Effector CD4-positive, alpha-beta T cell (primary cell): ENCODE data around the gene CABLES2.

Experiments
- DNase-seq: peaks from one replicate; pipeline ENCODE4 v3.0.0-alpha.2; 2020

Gene CABLES2

DNA sequence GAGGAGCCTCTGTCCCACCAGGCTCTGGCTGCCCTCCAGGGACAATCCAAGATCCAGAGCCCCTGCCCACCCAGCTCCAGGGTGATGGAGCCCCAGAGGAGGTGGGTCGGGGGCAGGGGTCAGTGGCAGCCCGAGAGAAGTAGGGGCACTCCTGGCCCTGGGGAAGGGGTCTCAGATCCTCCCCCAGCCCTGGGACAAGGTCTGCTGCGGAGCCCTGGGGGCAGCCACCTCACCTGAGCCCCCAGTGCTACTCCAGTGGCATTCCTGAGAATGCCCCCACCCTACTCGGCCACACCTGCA is 37.3 kb downstream of the CABLES2 start:
- no peak for DNase-seq

GRCh38 chr20:62368976-62369814 is 37.9 kb downstream of the CABLES2 start:
- DNase-seq: no peak

GRCh38 chr20:62368392-62368975 is 38.6 kb downstream of the CABLES2 start:
- no peak for DNase-seq

- DNase-seq: no peak
These were observed 39.3 kb downstream of the CABLES2 start for GRCh38 chr20:62367633-62368391.

DNA sequence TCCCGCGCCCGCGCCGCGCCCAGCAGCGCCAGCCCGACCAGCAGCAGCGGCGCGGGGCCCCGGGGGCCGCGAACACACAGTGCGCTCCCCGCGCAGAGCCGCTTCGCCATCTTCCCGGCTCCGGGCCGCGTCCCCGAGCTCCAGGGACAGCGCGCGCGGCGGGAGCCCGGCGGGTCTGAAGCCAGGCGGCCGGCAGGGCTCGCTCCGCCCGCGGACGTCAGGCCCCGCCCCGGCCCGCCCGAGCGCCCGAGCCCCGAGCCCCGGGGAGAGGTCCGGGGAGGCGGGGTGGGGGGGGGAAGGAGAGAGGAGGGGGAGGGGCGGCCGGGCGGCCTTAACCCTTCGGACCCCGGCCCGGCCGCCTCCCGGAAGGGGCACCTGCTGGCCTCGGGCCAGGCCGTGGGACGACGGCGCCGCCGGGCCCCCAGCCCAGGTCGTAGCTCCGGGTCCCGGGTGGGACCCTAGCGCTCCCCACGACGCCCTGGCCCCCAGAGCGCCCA is 39.9 kb downstream of the CABLES2 start, which contains the start of gene LAMA5:
TSS of gene LAMA5 (minus strand) at position 177 of the 497 bp plus-strand sequence. CDS start at position 110, 67 bp downstream.
- no peak for DNase-seq

DNA sequence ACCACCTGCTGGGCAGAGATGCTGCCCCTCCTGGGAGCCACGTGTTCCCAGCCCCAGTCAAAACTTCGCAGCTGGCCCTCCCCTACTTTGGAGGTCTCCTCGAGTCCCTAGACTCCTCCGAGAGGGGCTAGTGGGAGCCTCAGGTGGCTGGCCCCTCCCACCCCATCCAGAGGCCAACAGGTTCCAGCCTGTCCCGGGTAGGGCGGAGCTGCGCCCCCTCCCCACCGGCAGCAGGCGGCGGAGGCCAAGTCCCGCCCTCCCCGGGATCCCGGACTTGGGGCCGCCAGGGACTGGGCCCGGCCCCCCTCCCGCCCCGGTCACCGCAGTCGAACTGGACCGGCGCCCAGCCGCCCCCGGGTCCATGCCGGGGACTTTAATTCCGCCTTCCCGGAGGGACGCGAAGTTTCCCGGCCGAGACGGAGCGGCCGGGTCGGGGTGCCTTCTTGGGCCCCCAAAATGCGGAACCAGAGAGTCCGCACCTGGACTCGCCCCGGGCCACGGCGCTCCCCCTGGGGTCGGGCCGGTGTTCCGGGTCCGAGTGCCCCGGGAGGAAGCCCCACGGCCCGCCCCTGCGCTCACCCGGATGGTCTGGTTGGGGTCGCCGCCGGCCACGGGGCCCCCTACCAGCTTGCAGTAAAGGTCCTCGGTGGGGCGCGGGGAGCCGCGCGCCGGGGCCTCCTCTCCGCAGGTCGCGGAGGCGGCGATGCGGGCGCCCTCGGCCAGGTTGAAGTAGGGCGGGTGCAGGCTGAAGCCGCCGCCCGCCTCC is 40.5 kb downstream of the CABLES2 start:
- DNase-seq: no peak

DNA sequence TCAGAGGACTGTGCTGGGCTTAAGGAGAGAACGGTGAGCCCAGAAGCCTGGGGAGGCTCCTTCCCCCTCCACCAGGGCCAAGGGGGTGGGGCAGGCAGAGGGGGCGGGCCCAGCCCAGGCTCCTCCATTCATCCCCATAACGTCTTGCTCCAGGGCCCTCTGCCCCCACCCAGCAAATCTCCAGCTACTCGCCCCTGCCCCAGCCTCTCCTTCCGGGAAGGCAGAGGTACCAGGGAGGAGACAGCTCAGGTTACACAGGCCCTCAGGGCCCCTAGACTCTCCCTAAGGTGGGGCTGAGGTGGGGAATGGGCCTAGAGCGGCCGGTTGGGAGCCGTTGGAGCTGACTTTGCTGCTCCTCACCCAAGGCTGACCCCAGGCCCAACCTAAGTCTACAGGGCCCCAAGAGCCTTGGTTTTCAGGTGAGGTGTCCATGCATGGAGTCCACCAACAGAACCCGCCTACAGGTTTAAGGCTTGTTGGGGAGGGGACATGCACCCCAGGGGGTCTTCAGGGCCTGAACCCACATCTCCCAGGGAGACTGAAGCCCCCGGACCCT is 41.2 kb downstream of the CABLES2 start:
- DNase-seq: no peak

DNA sequence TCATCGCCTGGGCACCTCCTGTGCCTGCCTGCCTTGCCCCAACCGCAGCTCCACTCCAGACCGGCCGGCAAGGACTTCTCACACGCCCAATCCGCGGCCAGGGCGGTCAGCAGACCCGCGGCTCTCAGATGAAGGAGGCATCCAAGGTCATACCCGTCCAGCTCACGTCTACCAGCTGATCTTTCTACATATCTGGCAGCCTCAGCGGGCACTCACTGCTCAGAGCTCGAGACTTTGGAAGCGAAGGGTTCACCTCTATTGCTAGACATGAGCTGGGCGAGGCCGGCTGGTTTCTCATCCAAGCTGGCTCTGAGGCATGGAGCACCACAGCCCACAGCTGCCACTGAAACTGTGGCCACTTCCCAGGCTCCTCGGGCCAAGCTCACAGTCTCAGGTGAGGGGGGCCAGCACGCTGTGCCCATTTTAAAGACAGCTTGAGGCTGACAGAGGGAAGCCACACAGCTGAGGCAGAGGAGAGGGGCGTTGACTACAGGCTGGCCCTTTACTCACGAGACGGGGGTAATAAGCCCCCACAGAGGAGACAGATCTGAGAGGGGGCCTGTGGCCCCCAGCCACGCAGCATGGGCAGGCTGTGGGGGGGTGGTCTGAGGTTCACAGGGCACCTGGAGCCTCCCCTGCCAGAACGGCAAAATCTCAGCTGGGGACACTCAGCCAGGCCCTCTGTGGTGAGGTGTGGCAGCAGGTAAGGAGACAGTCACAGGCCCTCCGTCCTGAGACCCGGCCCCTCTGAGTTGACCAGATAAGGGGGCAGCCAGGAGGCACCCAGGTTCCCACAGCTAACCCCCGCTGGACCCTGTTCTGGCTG is 42.0 kb downstream of the CABLES2 start:
- no peak for DNase-seq

DNA sequence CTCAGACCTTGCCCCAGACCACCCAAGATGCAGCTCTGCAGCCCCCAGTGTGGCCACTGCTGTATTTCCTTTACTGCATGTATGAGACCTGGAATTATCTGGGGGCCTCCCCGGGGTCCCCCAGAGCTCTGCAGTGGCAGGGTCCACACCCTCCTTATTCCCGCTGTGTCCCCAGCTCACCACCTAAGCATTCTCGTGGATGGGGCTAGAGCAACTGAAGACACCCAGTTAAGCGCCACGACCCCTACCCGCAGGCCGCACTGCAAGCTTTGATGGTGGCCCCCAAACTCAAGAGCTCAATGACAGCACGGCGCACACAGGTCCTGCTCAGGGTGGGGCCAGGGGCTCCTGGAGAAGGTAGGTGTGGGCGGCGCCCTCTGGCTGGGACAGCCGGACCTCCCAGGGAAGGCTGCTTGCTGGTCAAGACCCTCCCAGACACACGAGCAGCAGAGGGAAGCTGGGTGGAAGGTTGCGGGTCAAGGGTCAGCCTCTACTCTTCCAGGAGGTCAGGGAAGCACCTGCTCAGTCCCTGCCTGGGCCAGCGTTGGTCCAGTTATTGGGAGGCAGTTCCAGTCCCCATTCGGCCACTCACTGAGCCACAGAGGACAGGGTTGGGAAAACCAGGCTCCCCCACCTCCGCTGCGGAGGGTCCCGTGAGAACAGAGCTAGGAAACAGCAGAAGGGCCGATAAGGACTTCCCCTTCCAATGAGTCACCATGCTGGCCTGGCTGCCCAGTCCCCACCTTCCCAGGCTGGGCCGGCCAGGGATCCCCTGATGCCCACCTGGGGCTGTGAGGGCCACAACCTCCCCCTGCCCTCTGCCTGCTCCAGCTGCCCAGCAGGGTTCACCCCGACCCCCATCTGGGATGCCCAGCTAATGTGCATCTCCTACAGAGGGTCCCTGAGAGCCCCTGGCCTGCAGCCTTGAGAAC is 42.9 kb downstream of the CABLES2 start:
- DNase-seq: no peak

DNA sequence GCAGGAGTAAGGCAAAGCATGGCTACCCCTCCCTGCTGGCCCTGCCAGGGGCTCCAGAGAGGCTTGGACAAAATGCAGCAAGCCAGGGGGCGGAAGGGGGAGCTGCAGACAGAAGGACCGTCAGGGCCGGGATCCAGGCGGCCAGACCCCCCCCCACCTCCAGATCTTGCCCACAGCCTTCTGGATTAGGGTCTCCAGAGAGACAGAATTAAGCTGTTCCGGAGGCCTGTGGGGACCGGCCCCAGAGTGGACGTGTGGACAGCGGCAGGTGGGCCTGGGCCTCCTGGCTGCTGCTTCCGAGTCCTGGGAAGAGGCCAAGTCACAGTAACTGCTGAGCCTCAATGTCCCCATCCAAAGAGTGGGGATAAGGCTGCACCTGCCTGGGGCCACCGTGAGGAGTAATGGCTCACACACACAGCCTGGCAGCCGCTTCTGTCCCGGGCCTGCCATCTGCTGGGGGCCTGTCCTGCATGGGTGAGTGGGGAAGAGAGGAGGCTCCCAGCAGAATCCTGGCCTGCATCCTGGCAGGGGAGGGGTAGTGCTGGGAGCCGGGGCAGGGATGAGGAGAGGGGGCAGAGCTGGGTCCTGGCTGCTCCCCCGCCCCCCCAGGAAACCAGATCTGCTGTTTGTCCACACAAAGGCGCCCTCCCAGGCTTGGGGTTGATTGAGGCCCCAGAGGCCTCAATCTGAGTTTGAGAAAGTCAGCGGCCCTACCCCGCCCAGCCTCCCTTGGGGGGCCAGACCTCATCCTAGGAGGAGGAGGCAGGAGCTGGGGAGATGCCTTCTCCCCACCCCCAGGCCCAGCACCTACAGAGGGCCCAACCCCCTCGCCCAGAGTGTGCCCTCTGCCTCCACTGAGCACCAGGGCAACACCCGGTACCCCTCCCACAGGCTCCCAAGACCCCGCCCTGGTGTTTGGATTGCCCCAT is 43.8 kb downstream of the CABLES2 start:
- no peak for DNase-seq

DNA sequence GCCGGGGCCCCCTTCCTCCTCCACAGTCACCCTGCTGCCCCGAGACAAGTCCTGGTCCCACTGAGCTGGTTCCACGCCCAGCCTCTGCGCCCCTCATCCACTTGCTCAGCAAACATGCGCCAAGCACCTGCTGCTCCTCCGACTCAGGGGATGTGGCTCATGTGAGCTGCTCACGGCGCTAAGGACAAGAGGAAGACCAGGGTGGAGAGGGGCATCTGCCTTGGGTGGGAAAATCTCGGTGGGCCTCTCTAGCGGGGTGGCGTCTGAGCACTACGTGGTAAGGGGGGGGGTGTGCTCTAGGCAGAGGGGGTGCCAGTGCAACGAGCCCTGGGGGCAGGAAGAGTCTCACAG is 44.5 kb downstream of the CABLES2 start:
- DNase-seq: no peak

DNA sequence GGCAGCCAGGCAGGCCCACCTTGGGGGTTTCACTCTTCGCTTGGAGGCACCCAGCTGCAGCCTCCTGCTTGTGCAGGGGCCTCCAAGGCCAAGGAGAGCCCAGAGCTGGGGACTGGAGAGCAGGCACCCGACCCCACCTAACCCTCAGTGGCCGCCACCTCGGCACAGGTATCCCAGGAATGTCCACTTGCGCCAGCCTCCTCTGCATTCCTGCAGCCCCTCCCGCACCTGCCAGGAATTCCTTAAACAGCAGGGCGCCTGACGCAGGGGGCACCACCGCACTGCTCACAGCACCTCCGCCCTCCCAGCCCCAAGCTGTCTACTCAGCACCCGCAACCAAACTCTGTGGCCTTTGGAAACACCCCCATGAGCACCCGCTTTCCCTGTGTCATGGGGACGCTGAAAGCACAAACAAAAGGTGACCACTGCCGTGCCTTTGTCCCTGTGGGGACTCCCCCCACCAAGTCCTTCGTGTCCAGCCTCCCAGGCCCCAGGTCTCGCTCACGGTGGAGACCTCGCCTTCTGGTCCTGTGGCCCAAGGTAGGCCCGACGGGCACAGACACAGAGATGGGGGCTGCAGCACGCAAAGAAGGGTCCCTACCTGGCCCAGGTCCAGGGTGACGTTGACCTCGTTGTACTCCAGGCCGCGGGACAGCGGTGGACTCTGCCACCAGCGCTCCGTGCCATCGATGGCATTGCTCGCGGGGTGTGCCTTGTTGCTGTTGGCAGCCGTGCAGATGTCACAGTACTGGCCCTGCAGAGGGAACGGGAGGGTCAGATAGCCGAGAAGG is 45.1 kb downstream of the CABLES2 start:
- no peak for DNase-seq

DNA sequence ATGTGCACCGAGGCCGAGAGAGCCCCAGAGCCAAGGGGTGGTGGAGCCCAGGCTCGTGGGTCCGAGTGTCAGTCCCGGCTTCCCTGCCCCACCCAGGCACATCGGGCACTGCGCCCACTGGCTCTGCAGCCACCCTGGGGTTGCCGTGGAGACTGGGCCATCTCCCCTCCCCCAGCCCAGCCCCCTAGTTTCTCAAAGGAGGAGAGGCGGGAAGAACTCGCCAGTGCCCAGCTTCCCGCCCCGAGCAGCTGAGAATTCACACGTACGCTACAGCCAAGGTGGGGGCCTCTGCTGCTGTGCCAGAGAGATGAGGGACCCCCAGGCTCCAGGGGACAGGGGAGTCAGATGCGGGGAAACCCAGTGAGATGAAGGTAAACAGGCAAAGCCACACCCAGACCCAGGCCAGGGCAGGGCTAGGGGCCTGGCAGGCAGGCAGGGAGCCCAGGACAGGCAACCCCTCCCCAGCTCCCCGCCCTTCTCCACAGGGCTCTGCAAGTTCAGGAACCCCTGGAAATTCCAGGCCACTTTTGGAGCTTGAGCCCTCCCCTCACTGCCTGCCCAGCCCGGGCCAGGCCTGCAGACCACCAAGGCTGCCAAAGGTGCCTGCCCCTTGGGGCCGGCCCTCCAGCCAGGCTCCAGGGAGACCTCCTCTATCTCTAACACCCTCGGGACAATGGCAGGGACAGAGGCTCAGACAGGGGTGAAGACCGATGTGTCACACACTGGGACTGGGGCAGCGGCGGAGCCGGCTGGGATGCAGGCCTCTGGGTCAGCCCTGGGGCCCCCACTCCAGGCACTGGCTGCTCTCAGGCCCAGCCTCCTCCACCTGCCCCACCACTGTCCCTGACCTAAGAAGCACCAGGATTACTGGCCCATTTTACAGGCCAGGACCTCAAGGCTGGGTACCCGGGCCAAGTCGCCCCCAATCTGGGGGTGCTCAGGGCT is 46.0 kb downstream of the CABLES2 start:
- DNase-seq: no peak

- no peak for DNase-seq
These were observed 47.5 kb downstream of the CABLES2 start for GRCh38 chr20:62359491-62360121.

DNA sequence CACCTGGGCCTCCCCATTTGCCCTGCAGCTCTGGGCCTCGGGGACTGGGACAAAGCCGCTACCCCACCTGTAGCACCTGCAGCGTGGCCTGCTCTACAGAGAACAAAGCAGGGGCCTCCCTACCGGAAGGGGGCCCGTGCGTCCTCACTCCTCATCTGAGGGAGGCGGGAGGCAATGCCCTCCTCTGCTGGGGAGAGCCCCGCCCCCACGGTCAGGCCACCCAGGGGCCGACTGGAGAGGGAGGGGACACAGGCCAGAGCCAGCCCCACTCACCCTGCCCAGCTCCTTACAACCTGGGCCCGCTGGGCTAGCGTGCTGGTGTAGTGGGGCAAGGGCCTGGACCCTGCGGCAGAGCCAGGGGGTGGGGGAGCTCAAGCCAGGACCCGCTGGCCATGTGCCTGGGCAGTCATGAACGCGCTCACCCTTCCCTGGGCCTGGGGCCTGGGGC is 48.0 kb downstream of the CABLES2 start:
- no peak for DNase-seq

- DNase-seq: no peak
These were observed 48.7 kb downstream of the CABLES2 start for GRCh38 chr20:62358171-62359042.
